ENCODE data around the gene CARD9.

The CARD9 gene

DNA sequence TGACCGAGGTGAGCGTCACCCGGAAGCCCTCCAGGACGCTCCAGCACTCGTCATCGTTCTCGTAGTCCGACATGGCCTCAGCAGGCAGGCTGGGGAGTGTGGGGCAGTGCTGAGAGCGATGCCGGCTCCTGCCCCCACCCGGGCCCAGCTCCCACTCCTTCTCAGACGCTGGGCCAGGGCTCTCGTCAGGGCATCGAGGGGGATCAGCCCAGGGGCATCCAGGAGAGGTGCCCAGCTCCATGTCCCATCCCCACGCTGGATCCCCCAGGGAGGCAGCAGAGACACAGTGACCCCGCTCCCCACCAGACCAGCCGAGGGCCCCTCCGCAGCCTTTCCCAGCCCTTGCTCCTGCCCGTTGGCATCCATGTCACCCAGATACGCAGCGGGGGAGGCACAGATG, 1.5 kb downstream of the CARD9 start:
- H3K9me3 ChIP-seq (ENCODE audit: control insufficient read depth, insufficient read depth, low read length): no peaks in the 10 kb centered on the region
- no peaks in the 10 kb centered on the region for H4K20me1 ChIP-seq (ENCODE audit: control insufficient read depth, insufficient read depth, low read depth, low read length)
- no peaks in the 10 kb centered on the region for H3K9me2 ChIP-seq (replicated peaks; ENCODE audit: control insufficient read depth, low read length)
- H3K4me1 ChIP-seq (ENCODE audit: control insufficient read depth, low read length): 0 out of 2 replicates have a peak, but pooled peaks cover 5% of the 10 kb centered on the region
- H3F3A ChIP-seq (ENCODE audit: control insufficient read depth, insufficient read depth): no peaks in the 10 kb centered on the region
- TF ChIP-seq, protein P1, sequence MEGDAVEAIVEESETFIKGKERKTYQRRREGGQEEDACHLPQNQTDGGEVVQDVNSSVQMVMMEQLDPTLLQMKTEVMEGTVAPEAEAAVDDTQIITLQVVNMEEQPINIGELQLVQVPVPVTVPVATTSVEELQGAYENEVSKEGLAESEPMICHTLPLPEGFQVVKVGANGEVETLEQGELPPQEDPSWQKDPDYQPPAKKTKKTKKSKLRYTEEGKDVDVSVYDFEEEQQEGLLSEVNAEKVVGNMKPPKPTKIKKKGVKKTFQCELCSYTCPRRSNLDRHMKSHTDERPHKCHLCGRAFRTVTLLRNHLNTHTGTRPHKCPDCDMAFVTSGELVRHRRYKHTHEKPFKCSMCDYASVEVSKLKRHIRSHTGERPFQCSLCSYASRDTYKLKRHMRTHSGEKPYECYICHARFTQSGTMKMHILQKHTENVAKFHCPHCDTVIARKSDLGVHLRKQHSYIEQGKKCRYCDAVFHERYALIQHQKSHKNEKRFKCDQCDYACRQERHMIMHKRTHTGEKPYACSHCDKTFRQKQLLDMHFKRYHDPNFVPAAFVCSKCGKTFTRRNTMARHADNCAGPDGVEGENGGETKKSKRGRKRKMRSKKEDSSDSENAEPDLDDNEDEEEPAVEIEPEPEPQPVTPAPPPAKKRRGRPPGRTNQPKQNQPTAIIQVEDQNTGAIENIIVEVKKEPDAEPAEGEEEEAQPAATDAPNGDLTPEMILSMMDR (IDR thresholded peaks at IDR 0.05; ENCODE audit: low read depth, low read length, poor library complexity, severe bottlenecking): no peak
- TF ChIP-seq EZH2phosphoT487 (IDR thresholded peaks at IDR 0.05; ENCODE audit: borderline replicate concordance, low read length): no peak
- no peak overlapping the region for H3K4me2 ChIP-seq (ENCODE audit: low read length)
- H3K27ac ChIP-seq (ENCODE audit: low read depth, low read length): no peak overlapping the region
- no peaks in the 10 kb centered on the region for H3K27me3 ChIP-seq (ENCODE audit: control insufficient read depth, low read length)
- H3K4me3 ChIP-seq (ENCODE audit: low read length): no peak overlapping the region
- peaks cover 15% of the 10 kb centered on the region; the same call in 1 of the 2 replicates for H3K36me3 ChIP-seq (ENCODE audit: control insufficient read depth, low read length)
- no peaks in the 10 kb centered on the region for H3K79me2 ChIP-seq (ENCODE audit: control insufficient read depth, low read length)

DNA sequence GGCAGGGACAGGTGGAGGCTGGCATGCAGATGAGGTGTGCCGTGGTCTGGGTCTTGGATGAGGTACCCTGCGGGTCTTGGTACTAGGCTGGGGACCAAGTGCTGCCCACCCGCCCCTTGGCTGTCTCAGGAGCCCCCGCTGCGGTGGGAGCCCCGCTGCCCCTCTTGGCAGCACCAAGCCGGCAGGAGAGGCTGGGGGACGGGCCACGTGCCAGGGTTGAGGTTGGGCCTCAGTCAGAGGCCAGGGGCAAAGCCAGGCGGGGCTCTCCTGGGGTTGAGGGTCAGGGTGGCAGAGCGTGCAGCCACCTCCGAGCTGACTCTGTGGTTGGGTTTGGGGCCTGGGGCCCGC, 2.0 kb downstream of the CARD9 start:
- Histone ChIP-seq H3K9me3 (ENCODE audit: control insufficient read depth, insufficient read depth, low read length) (no peaks in the 10 kb centered on the region), H3K9me2 (replicated peaks; ENCODE audit: control insufficient read depth, low read length) (no peaks in the 10 kb centered on the region), H3K4me2 (ENCODE audit: low read length) (no peak overlapping the region), H3K4me3 (ENCODE audit: low read length) (no peak overlapping the region), H3K27ac (ENCODE audit: low read depth, low read length) (no peak overlapping the region), H3F3A (ENCODE audit: control insufficient read depth, insufficient read depth) (no peaks in the 10 kb centered on the region), H3K4me1 (ENCODE audit: control insufficient read depth, low read length) (0 out of 2 replicates have a peak, but pooled peaks cover 5% of the 10 kb centered on the region), H3K79me2 (ENCODE audit: control insufficient read depth, low read length) (no peaks in the 10 kb centered on the region), H3K36me3 (ENCODE audit: control insufficient read depth, low read length) (peaks cover 13% of the 10 kb centered on the region; the same call in 1 of the 2 replicates), H4K20me1 (ENCODE audit: control insufficient read depth, insufficient read depth, low read depth, low read length) (no peaks in the 10 kb centered on the region), H3K27me3 (ENCODE audit: control insufficient read depth, low read length) (no peaks in the 10 kb centered on the region)
- no peak for TF ChIP-seq EZH2phosphoT487 (IDR thresholded peaks at IDR 0.05; ENCODE audit: borderline replicate concordance, low read length)
- TF ChIP-seq, protein P1 (IDR thresholded peaks at IDR 0.05; ENCODE audit: low read depth, low read length, poor library complexity, severe bottlenecking): no peak

- Histone ChIP-seq H3K9me3 (ENCODE audit: control insufficient read depth, insufficient read depth, low read length) (no peaks in the 10 kb centered on the region), H3K9me2 (replicated peaks; ENCODE audit: control insufficient read depth, low read length) (no peaks in the 10 kb centered on the region), H3K4me3 (ENCODE audit: low read length) (no peak overlapping the region), H3F3A (ENCODE audit: control insufficient read depth, insufficient read depth) (no peaks in the 10 kb centered on the region), H3K36me3 (ENCODE audit: control insufficient read depth, low read length) (peaks cover 10% of the 10 kb centered on the region; the same call in 1 of the 2 replicates), H4K20me1 (ENCODE audit: control insufficient read depth, insufficient read depth, low read depth, low read length) (no peaks in the 10 kb centered on the region), H3K4me1 (ENCODE audit: control insufficient read depth, low read length) (peaks cover 8% of the 10 kb centered on the region; the same call in 1 of the 2 replicates), H3K27me3 (ENCODE audit: control insufficient read depth, low read length) (no peaks in the 10 kb centered on the region), H3K27ac (ENCODE audit: low read depth, low read length) (no peak overlapping the region), H3K79me2 (ENCODE audit: control insufficient read depth, low read length) (no peaks in the 10 kb centered on the region), H3K4me2 (ENCODE audit: low read length) (no peak overlapping the region)
- TF ChIP-seq, protein P1 (IDR thresholded peaks at IDR 0.05; ENCODE audit: low read depth, low read length, poor library complexity, severe bottlenecking): no peak
- TF ChIP-seq EZH2phosphoT487 (IDR thresholded peaks at IDR 0.05; ENCODE audit: borderline replicate concordance, low read length): no peak
These were observed 2.6 kb downstream of the CARD9 start for GRCh38 chr9:136370687-136371532.

Measured in DOHH2 (cell line).